Right ventricle myocardium inferior (tissue), 1 donor: ENCODE measurements around the gene DTNBP1. TPM values are rescaled to one million over a fixed set of nuclear protein-coding genes. Genes with fewer than 3 reads are reported as not detected.

Experiments
- ATAC-seq: fragments of 200-7000 bp; cut with Tn5 transposase; one replicate; pipeline ENCODE4 v1.9.1; 2020; ENCODE audit warnings: mild to moderate bottlenecking, moderate library complexity
- DNase-seq: peaks from one replicate; pipeline ENCODE4 v3.0.0; 2021; ENCODE audit errors: missing footprints
- intact Hi-C: fragments of 100-400 bp; cut with DNase I; formaldehyde crosslinking; loops from one replicate; pipeline ENCODE4 v1.11.0; 2022
- total RNA-seq: library from RNA; stranded (reverse); fragmentation: NEBNext Ultra II Directional; extraction: Animal tissue kit (Norgen Biotek cat#: 25700); gene quantifications from one replicate; pipeline ENCODE4 v1.2.1, GENCODE V29; 2021
- donor health status: DM: no; HTN: yes; CAD: no; lungs with severe emphysema.

The DTNBP1 gene
- total RNA-seq, 1 donor from 2014 or later, result 21.0 TPM

DNA sequence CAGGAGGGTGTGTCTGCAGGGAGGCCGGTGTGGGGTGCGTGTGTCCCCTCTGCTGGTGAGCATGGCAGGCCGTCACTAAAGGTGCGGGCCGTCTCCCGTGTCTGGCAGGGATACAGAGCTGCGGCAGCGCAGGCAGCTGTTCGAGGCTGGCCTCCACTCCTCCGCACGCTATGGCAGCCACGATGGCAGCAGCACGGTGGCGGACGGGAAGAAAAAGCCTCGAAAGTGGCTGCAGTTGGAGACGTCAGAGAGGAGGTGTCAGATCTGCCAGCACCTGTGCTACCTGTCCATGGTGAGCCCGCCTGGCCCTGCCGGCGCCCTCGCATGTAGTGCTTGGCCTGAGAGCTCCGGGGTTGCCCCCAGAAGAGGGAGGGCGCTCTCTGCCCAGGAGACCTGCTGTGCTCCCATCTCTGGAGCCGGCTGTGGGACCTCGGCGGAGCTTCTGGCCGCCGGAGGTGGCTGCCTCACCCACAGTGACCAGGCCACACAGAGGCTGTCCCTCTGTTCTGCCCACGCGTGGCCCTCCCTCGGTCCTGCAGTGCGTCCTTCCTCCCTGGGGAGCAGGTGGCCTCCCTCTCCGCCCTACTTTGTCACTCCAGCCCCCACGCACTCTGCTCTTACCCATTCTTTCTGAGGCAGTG lies 149.6 kb downstream of the DTNBP1 start:
- DNase-seq (no peak), ATAC-seq (no peak)
- intact Hi-C loops, result loop anchor here (2.0 kb wide), 1 partner anchor 108 kb away; no protein-coding TSS in a partner anchor

DNA sequence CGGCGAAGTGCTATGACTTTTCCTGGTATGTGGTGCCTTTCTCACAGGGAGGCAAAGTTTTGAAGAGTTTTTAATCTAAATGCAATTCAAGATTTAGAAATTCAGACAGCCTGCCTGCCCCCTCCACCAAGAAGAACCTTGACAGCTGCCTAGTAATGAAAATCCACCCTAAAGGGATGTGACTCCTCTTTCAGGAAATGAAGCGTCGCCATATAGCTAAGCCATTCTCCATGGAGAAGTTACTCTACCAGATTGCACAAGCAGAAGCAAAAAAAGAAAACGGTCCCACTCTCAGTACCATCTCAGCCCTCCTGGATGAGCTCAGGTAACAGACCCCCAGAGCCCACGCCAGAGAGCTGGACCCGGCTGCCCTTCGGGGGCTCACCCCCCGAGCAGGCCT lies 150.1 kb downstream of the DTNBP1 start:
- intact Hi-C loops, result loop anchor here (1.0 to 2.0 kb wide), 2 partner anchors 83 to 108 kb away; no protein-coding TSS in a partner anchor
- DNase-seq, result no peak

DNA sequence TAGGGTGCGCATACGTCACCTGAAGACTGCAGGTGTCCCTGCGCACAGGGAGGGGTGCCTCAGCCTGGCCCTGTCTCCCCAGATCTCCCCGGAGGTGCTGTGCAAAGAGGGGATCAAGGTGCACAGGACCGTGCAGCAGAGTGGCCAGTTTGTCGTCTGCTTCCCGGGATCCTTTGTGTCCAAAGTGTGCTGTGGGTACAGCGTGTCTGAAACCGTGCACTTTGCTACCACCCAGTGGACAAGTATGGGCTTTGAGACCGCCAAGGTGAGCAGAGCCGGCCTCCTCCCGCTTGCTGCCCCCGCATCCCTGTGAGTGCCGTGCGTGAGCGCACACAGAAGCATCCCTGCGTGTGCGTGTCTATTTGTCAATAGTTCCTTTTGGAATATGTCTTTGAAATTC lies 150.7 kb downstream of the DTNBP1 start:
- intact Hi-C loops, result loop anchor here (1.0 to 2.0 kb wide), 2 partner anchors 83 to 109 kb away; no protein-coding TSS in a partner anchor
- ATAC-seq, result peak; percentile 68
- DNase-seq, result no peak

More for the DNA sequence above, 150.1 kb downstream of the DTNBP1 start:
- no peak for ATAC-seq

DNA sequence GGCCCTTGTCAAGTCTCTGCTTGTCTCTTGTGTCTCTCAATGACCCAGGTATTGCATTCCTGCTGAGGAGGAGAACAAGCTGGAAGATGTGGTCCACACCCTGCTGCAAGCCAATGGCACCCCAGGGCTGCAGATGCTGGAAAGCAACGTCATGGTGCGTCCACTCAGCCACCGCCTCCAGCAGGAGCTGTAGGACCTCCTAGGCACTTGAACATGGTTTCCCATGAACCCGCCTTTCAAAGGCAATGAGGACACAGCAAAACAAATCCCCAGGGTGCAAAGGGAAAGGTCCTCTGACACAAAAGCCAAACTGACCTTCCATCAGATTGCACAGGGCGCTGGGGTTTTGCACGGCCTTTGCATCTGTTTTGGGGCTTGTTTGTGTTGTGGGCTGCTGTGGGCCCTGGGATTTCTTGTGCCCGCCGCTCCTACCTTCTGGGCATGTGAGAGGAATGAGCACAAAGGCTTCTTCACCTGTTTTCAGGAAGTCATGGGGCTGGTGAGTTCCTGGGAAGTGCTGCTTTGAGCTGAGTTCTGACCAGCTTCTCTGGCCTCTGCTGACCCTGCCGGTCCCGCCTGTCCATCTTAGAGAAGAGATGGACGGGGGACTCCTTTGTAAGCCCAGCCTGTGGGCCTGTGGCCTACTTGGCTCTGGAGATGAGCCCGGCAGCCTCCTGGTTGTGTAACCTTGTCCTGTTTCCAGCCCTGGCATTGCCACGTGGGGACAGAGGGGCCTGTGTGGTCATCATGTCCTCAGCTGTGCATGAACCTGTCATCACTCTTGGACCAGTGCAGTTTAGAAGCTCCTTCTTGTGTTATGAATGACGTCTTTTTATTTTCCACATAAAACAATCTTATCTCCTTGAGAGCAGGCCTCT lies 151.3 kb downstream of the DTNBP1 start:
- intact Hi-C loops, result loop anchor here (1.0 to 2.0 kb wide), 2 partner anchors 84 to 109 kb away; no protein-coding TSS in a partner anchor
- DNase-seq (peak; percentile 85), ATAC-seq (peak; percentile 86)

DNA sequence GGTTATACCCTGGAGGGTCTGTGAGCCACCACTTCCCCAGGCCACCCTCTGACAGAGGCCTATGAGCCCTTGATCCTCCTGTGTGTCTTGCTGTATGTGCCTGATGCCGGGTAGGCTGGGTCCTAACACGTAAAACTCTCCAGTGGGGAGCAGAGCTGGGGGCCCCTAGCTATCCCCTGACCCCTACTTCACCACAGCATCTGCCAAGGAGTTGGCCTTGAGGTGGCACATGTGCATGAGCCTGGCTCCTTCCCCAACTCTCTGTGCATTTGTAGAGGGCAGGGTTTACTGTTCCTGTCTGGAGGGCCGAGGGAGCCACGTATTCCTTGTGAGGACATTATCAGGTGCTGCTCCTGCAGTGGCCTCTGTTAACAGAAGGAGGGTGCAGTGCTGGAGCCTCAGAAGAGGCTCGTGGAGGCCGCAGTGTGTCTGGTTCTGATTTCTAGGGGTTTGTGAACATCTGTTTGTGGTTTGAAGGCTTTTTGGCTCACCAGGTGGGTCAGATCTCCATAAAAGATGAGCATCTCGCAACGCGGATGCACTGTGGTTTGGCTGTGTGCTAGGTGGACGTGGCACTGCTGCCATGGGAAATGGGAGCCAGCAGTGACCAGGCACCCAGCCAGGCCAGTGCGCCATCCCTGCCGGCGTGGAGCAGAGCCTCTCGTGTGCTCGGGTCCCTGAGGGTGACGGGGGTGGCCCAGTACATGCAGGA lies 152.1 kb downstream of the DTNBP1 start:
- ATAC-seq (no peak), DNase-seq (no peak)
- intact Hi-C loops, result no loop called here

DNA sequence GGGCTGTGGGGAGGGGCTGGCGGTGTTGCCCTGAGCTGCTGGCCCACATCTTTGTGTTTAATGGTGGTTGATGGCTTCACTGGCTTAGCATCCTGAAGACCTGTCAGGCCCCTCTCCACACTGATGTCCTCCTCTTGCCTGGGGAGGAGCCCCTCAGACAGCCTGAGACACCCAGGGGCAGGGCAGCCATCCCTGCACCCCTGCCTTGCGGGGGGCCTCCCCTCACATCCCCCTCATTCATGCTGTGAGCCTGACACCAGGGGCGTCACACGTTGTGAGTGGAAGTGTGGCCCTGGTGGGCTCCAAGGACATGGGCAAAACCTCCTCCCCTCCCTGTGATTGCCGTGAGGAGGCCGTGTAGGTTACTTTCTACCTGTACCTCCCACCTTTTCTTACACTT lies 152.7 kb downstream of the DTNBP1 start:
- ATAC-seq, result no peak
- intact Hi-C loops, result no loop called here
- DNase-seq, result no peak

DNA sequence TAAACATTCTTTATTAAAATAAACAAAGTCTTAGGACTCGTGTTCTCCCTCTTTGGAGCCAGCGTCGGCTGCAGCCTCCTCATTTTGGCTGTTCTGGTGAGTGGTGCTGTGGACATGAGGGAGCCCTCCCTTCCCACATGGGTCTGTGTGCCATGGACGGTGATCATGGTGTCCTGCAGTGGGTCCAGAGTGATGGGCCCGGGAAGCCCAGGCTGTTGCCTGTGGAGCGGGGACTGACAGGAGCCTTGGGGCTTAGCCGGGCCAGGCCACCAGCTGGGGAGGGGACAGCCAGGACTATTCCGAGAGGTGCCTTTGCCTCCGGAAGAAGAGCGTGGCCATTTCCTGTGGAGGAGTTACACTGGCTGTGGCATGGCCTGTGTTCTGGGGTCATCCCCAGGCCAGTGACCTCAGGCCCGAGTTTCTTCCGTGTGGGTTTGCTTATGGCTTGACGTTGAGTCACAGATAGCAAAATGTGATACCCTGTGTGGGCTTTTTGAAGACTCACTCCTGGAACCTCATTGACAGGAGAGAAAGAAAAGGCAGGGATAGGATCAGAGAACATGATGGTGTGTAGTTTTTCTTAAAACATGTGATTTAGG lies 153.4 kb downstream of the DTNBP1 start:
- ATAC-seq, result no peak
- intact Hi-C loops, result no loop called here

DNA sequence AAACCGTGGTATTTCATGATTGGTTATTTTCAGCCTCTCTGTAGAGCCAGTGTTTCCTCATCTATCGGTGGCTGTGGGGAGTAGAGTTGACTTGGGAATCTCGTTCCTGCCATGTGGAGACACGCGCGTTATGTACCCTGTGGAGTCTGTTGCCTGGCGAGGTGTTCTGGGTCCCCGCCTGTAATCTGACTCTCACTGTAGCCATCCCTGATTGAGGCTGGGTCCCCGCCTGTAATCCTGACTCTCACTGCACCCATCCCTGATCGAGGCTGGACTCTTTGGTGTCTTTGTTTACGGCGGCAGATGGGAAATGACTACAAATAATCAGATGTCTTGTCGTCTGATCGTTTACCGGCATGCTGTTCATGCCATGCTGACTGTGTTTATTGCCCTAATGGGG lies 153.9 kb downstream of the DTNBP1 start:
- DNase-seq (no peak), ATAC-seq (no peak)
- intact Hi-C loops, result no loop called here

More for the DNA sequence above, 153.4 kb downstream of the DTNBP1 start:
- no peak for DNase-seq

DNA sequence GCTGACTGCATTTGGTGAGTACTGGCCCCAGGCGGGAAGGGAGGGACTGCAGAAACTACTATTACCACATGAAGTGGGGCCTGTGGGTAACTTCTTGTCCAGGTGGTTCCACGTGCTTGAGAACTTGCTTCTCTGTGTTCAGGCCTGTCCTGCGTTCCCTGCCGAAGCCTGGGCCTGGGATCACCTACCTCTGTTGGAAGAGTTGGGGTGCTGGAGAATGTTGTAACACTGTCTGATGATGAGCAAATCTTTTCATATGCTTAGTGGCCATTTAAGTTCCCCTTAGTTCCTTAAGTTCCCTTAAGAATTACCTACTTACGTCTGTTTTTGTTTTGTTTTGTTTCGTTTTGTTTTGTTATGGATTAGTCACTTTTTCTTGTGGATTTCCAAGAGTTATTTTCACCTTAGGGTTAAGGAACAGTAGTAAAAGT lies 154.4 kb downstream of the DTNBP1 start:
- DNase-seq, result no peak
- no peak for ATAC-seq
- intact Hi-C loops, result no loop called here

DNA sequence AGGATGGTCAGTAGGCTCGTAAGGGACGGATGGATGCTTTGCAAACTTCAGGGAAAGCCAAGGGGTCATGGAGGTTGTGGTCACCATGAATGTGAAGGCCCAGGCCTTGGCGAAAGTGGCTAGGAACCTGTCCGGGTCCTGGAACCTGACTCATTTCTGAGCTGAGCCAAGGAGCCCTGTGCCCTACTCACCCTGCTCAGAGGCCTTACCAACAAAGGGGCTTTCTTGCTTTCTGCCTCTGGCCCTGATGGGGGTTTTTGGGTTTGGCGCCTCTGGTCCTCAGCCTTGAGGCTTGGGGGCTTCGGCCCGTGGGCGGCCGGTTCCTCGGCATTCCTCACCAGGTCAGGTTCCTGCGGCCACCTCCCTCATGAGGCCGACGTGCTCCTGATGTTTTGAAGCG lies 155.1 kb downstream of the DTNBP1 start:
- intact Hi-C loops, result no loop called here
- DNase-seq (no peak), ATAC-seq (no peak)

DNA sequence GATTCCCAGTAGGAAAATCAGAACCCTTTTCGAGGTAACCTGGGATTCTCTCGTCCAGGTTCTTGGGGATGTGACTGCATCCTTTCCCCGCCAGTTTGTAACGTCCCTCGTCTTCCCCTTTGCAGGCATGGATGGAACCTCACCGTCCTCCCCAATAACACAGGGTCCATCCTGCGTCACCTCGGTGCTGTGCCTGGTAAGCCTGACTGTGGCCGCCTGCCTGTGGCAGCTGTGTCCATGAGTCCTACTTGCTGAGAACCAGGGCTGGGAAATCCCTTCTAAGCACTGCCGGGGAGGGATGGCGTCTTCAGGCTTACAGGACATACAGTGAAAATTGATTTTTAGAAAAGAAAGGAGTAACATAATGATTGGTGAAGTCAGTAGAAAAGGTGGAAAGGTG lies 155.6 kb downstream of the DTNBP1 start:
- ATAC-seq, result no peak
- DNase-seq, result no peak
- intact Hi-C loops, result no loop called here

DNA sequence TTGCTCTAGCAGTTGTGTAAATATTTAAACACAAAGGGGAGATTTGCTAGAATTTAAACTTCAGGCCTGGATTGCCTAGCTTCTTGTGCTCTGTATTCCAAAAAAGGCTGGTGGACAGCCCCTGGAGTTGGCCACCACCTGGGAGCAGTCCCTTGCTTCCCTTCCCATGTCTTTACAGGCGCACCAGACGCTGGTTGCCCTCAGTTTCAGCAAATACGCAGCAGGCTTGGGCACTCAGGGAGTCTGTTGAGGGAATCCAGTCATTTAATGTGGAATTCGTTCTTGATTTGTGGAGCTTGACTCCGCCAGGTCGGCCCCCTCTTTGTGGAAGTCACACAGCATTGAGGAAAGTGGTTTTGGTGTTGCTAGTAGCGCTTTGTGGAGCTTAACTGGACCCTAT lies 156.8 kb downstream of the DTNBP1 start:
- intact Hi-C loops, result no loop called here
- DNase-seq, result no peak
- no peak for ATAC-seq

DNA sequence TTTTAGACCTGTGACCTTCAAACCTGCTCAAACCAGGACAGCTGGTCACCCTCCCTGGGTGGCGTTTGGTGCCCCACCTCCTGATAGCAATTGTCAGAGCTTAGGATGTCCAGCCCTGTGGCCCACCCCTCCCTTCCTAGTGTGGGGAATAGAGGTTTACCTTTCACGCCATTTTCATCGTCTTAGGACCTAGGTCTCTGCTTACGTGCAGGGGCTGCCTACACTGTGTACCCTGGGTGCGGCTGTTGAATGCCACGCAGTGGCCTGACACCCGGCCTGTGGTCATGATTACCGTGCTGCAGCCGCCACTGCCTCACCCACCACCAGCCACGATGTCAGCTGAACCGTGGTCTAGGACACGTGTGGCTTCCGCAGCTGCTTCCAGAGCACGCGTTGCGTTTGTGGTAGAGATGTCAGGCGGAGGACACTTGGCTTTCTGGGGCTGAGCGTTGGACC lies 157.3 kb downstream of the DTNBP1 start:
- DNase-seq (no peak), ATAC-seq (no peak)
- intact Hi-C loops, result loop anchor here (2.0 kb wide), 1 partner anchor 117 kb away; no protein-coding TSS in a partner anchor

DNA sequence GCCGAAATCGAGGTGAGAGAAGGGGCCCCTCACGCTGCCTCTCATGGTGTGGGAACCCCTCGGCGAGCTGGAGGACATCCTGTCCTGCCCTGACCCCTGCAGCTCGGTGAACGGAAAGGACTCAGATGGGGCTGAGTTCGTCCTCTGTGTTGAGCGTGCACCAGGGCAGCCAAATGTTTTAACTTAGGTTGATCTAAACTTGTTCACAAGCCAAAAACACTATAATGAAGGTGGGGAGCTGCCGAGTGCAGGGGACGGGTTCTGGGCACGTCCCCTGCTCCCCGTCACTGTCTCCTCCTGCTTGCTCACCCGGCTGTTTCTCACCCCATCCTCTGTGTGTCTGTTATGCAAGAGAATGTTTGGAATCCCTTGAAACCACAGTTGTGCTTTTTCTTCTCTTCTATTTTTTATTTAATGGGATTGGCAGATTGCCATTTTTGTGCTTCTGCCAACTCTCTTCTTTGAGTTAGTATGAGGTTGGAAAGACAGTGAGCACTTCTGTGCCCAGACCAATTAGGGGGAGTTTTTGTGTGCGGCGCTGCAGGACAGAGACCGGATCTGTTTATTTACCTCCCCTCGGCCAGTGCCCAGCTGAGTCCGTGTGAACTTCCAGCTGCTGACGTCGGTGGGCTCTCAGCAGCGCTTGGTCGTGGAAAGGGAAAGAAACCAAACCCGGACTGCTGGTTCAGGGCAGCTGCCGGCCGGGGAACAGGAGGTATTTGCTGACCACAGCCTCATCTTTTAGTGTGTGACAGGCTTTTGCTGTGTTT lies 158.1 kb downstream of the DTNBP1 start:
- ATAC-seq (peak; percentile 80), DNase-seq (peak; percentile 83)
- intact Hi-C loops, result loop anchor here (2.0 to 5.0 kb wide), 2 partner anchors 118 to 622 kb away; no protein-coding TSS in a partner anchor

DNA sequence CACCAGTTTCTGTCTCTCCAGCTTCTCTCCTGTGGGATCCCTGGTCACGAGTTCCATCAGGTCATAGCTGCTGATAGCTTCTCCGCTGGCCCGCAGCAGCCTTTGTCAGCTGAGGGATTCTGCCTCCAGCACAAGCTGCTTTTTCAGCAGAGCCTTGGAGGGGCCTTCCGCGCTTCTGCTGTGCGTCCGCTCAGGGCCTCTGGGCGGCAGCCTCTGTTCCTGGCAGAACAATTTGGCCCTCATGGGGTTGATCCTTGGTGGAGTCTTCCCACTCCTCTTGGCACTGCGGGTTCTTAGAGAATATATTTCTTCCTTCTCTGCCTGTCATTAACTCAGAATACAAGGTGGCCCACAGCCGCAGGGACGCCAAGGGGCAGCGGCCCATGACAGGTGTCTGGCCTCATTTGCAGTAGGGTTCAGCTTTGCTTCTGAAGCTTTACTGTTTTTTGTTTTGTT lies 158.8 kb downstream of the DTNBP1 start:
- DNase-seq (no peak), ATAC-seq (peak; percentile 78)
- intact Hi-C loops, result loop anchor here (2.0 to 5.0 kb wide), 2 partner anchors 119 to 622 kb away; no protein-coding TSS in a partner anchor

DNA sequence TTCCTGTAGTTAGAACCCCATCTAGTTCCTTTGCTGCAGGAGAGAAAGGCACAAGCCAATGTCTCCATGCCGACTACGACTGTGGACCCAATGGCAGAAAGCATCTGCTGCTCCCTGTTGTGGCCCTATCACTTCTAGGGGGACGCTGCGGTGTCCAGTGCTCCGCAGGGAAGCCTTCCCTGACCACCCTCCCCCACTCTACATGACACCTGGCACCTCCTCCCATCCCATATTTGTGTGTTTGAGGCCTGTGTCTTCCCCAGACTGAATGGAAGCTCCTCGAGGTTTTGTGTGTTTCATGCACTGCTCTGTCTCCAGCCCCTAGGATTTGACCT lies 159.5 kb downstream of the DTNBP1 start:
- intact Hi-C loops, result loop anchor here (5.0 kb wide), 1 partner anchor 621 kb away; no protein-coding TSS in a partner anchor

DNA sequence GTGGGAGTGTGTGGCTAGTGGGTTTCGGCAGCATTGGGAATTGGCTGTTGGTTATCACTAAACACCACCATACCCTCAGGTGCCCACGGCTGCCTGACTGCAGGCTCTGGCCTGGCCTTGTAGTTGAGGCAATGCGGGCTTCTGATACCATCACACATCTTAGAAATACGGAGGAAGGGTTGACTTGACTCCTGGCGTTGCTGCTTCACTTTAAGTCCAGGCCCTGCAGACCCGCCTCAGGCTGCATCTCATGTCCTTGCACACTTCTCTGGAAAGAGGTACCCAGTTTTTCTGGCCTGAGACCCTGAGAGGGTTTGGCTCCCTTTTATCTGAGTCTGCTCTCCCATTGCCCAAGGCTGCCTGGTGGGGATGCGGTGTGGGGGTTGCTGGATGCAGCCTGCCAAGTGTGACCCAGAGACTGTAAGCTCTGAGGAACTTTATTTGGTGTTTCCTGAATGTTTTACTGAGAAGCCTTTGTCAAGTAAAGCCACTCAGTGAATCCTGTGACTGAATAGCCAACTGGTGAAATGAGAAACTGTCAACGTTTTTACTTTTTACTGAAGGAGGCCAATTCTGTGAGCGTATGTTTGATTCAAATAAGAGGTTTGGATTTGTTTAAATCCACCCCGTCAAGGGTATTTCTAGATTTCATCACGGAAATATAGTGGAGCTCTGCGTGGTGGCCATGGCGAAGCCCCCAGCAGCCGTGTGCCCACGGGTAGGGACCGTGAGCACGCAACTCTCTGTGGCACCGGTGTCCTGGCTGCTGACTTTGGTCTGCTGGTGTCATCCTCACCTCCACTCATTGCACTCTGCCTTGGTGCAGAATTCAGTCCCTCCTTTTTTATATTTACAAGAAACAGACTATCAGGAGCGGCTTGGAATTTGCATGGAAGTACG lies 160.1 kb downstream of the DTNBP1 start:
- intact Hi-C loops, result loop anchor here (5.0 kb wide), 1 partner anchor 620 kb away; no protein-coding TSS in a partner anchor
- no peak for DNase-seq

More for the DNA sequence above, 159.5 kb downstream of the DTNBP1 start:
- no peak for DNase-seq
- ATAC-seq, result no peak

More for the DNA sequence above, 160.1 kb downstream of the DTNBP1 start:
- no peak for ATAC-seq
